HepG2 (cell line): ENCODE measurements around the gene SFTPA2. TPM values are rescaled to one million over a fixed set of nuclear protein-coding genes. Genes with fewer than 3 reads are reported as not detected.
A peak's percentile ranks its signal among the peaks of the same experiment; 100 is the strongest.

Experiments
- ATAC-seq: fragments of 200-7000 bp; cut with Tn5 transposase; 3 replicates; pipeline ENCODE4 v1.9.1; 2020; ENCODE audit warnings: mild to moderate bottlenecking, moderate library complexity
- BruUV-seq: library from RNA; stranded (reverse); fragments of 400-500 nt; replicated peaks from 2 replicates; lab custom pipeline; 2021; lab: Mats Ljungman, UMichigan
- CTCF ChIA-PET: fragments of 300-600 bp; formaldehyde crosslinking; extraction: SDS; loops from one replicate; lab custom pipeline; 2021; ENCODE audit warnings: low total read pairs, inconsistent platforms, low intra/inter-chr PET ratio; lab: Yijun Ruan, JAX
- POLR2A ChIA-PET: fragments of 350-600 bp; sonication (Branson Sonifier 250); formaldehyde crosslinking; loops from one replicate; lab custom pipeline; 2020; ENCODE audit warnings: antibody characterized with exemption, inconsistent platforms; lab: Yijun Ruan, JAX
- DNase-seq: peaks from one replicate; pipeline ENCODE4 v3.0.0-alpha.2; 2015; ENCODE audit warnings: low spot score
- FAIRE-seq: peaks from 3 replicates; lab custom pipeline; 2011; peaks lifted over from hg19 to GRCh38; lab: Jason Lieb, UNC
- H2AFZ ChIP-seq: one replicate; pipeline ENCODE4 v1.6.1; 2011; ENCODE audit warnings: low read length, inconsistent platforms
- H3K27ac ChIP-seq: fragments of 300-600 bp; 3 replicates; pipeline ENCODE4 v1.8.0; 2011; ENCODE audit warnings: mixed run types, mild to moderate bottlenecking, mixed read lengths, low read length, inconsistent platforms; ENCODE audit not compliant: insufficient read depth; ENCODE audit errors: extremely low read length
- H3K27me3 ChIP-seq, 2 experiments: fragments of 200-600 bp in 1 of 2; 2 replicates in 1 of 2; 3 replicates in 1 of 2; pipeline versions ENCODE4 v1.6.0 to v1.8.0; 2011; ENCODE audit warnings: low read length in 2 of 2, mild to moderate bottlenecking in 2 of 2, moderate library complexity in 2 of 2, inconsistent platforms in 1 of 2; ENCODE audit not compliant: insufficient read depth in 2 of 2, control insufficient read depth in 1 of 2
- H3K36me3 ChIP-seq, 2 experiments: fragments of 200-600 bp in 1 of 2; replicated peaks in 1 of 2; 2 replicates in 1 of 2; 3 replicates in 1 of 2; pipeline versions ENCODE4 v1.5.1 to v1.8.0; 2011; ENCODE audit warnings: low read length in 2 of 2, inconsistent platforms in 1 of 2; ENCODE audit not compliant: insufficient read depth in 2 of 2, control insufficient read depth in 1 of 2
- H3K4me1 ChIP-seq: 2 replicates; pipeline ENCODE4 v1.5.1; 2012; ENCODE audit warnings: low read length, inconsistent platforms; ENCODE audit not compliant: insufficient read depth
- H3K4me2 ChIP-seq: 2 replicates; pipeline ENCODE4 v1.6.0; 2011; ENCODE audit warnings: low read depth, low read length, inconsistent platforms
- H3K4me3 ChIP-seq, 3 experiments: fragments of 200-600 bp in 1 of 3; sonication (generic), shearing (Covaris generic) in 1 of 3; replicated peaks in 1 of 3; 2 replicates each; pipeline ENCODE4 v1.5.1; 2011 to 2016; ENCODE audit warnings: low read length in 3 of 3, inconsistent platforms in 2 of 3, low read depth in 2 of 3, mild to moderate bottlenecking in 2 of 3, control low read depth in 1 of 3, mixed read lengths in 1 of 3; ENCODE audit not compliant: insufficient read depth in 1 of 3
- H3K79me2 ChIP-seq: one replicate; pipeline ENCODE4 v1.6.1; 2011; ENCODE audit warnings: low read length, inconsistent platforms; ENCODE audit not compliant: insufficient read depth
- H3K9ac ChIP-seq: 2 replicates; pipeline ENCODE4 v1.6.0; 2011; ENCODE audit warnings: mild to moderate bottlenecking, low read depth, low read length, inconsistent platforms; ENCODE audit not compliant: insufficient read depth
- H3K9me3 ChIP-seq: 2 replicates; pipeline ENCODE4 v1.5.1; 2012; ENCODE audit warnings: mild to moderate bottlenecking, low read length
- H4K20me1 ChIP-seq: 2 replicates; pipeline ENCODE4 v1.6.0; 2011; ENCODE audit warnings: inconsistent platforms, mild to moderate bottlenecking, low read length, moderate library complexity; ENCODE audit not compliant: insufficient read depth
- CTCF ChIP-seq: sonication (generic); formaldehyde crosslinking; IDR thresholded peaks from 2 replicates; pipeline ENCODE4 v1.5.0; 2020; ENCODE audit warnings: mild to moderate bottlenecking, missing genetic modification reagents, moderate library complexity
- RBFOX2 ChIP-seq: fragments of 200-400 bp; formaldehyde crosslinking; IDR thresholded peaks from 2 replicates; pipeline ENCODE4 v1.6.1; 2017; ENCODE audit warnings: low read depth, mild to moderate bottlenecking, low read length
- RFXAP ChIP-seq: sonication (generic); formaldehyde crosslinking; IDR thresholded peaks from 2 replicates; pipeline ENCODE4 v1.4.0; 2020; ENCODE audit warnings: missing genetic modification reagents, borderline replicate concordance
- RXRB ChIP-seq: IDR thresholded peaks from 2 replicates; pipeline ENCODE4 v1.6.1; 2016; ENCODE audit warnings: borderline replicate concordance, missing genetic modification reagents, missing compliant biosample characterization
- ZFP82 ChIP-seq: sonication (generic); formaldehyde crosslinking; IDR thresholded peaks from 2 replicates; pipeline ENCODE4 v1.5.1; 2020; ENCODE audit warnings: mild to moderate bottlenecking, missing genetic modification reagents, borderline replicate concordance
- ZNF646 ChIP-seq: sonication (generic); formaldehyde crosslinking; IDR thresholded peaks from 2 replicates; pipeline ENCODE4 v1.9.0; 2021; ENCODE audit warnings: mild to moderate bottlenecking, missing genetic modification reagents
- ZNF788 ChIP-seq: sonication (generic); formaldehyde crosslinking; IDR thresholded peaks from 2 replicates; pipeline ENCODE4 v1.5.0; 2020; ENCODE audit warnings: mild to moderate bottlenecking, missing genetic modification reagents, borderline replicate concordance
- WGBS: methylation state at CpG from one replicate; pipeline ENCODE4 v1.1.6; 2017; ENCODE audit warnings: low lambda C conversion rate; 5-methylcytosine and 5-hydroxymethylcytosine counted together
- in situ Hi-C: cut with HindIII; loops from 2 replicates; pipeline ENCODE4 v1.10.0; 2017; ENCODE audit warnings: low pct_unique_long_range_greater_than_20kb; ENCODE audit not compliant: extremely low pct_ligation_motif_present
- intact Hi-C: fragments of 100-400 bp; cut with micrococcal nuclease; formaldehyde crosslinking; loops from one replicate; pipeline ENCODE4 v1.10.0; 2022; ENCODE audit not compliant: unreplicated experiment
- polyA plus RNA-seq, 8 experiments: library from polyadenylated mRNA; depleted of rRNA in 3 of 8; stranded (reverse) in 7 of 8; unstranded in 1 of 8; fragments of >200 nt; fragmentation: Illumina TruSeq in 4 of 8; extraction: Trizol in 4 of 8; gene quantifications; 2 replicates each; pipeline versions ENCODE4 v1.2.1 to v1.2.3, GENCODE V29; 2011 to 2016; ENCODE audit warnings: low read depth in 4 of 8, missing spikeins in 1 of 8, mixed read lengths in 1 of 8; ENCODE audit not compliant: insufficient read depth in 1 of 8
- total RNA-seq, 5 experiments: library from RNA; depleted of rRNA; stranded (reverse); fragments of >200 nt; fragmentation: Illumina TruSeq; extraction: Trizol; gene quantifications; 2 replicates each; pipeline ENCODE4 v1.2.3, GENCODE V29; 2016; ENCODE audit warnings: low read depth in 1 of 5

Gene SFTPA2
- total and polyA plus RNA-seq, 2 of the 13 experiments (the other 11 are each of a cell fraction or from before 2014, with no cell fraction given): 0.04 TPM; not detected in 1

GRCh38 chr10:79562135-79562756 is 2.0 kb upstream of the SFTPA2 start (continued):
- TF ChIP-seq CTCF (CRISPR knock-in tag): peak; percentile 92
- TF ChIP-seq ZNF788 (CRISPR knock-in tag): peak; percentile 57; the same call in 1 of the 2 replicates

- H3K9me3 ChIP-seq: no peaks in the 10 kb centered on the region
- no peaks in the 10 kb centered on the region for H4K20me1 ChIP-seq
- 7% methylated on average over 3 of the region's 3 CpGs for WGBS
- POLR2A ChIA-PET: no interaction called here
- no peak for DNase-seq
- H3K9ac ChIP-seq: no peak overlapping the region
- intact Hi-C loops (no loop called here), in situ Hi-C loops (loop anchor here (25.0 kb wide), 1 partner anchor 376 kb away; the partner anchor contains the start of gene SFTPD)
- CTCF ChIA-PET: interaction anchor here (1.3 to 1.4 kb wide), 2 partner anchors 48 to 368 kb away, joined by 9 to 13 read pairs; no protein-coding TSS in a partner anchor
- peaks cover 1 to 27% of the 10 kb centered on the region in 2 experiments for H3K27me3 ChIP-seq
- FAIRE-seq: no peak
- H2AFZ ChIP-seq: no peak overlapping the region
- no peak for ATAC-seq
- H3K4me1 ChIP-seq: peaks cover 9% of the 10 kb centered on the region; the same call in 1 of the 2 replicates
- no peak overlapping the region for H3K27ac ChIP-seq
- H3K4me2 ChIP-seq: no peak overlapping the region
- TF ChIP-seq RXRB (CRISPR knock-in tag) (no peak), RFXAP (CRISPR knock-in tag) (no peak), RBFOX2 (no peak), ZNF646 (CRISPR knock-in tag) (no peak), ZFP82 (CRISPR knock-in tag) (no peak)
- H3K79me2 ChIP-seq: no peaks in the 10 kb centered on the region
- H3K36me3 ChIP-seq: no peaks in the 10 kb centered on the region
- no TSS peak for BruUV-seq
- H3K4me3 ChIP-seq: no peak overlapping the region
Measured at GRCh38 chr10:79561257-79561656, 1.1 kb upstream of the SFTPA2 start.
